ENCODE data around the gene HTRA1. TPM values are rescaled to one million over a fixed set of nuclear protein-coding genes. Genes with fewer than 3 reads are reported as not detected.

HTRA1 gene
- total and polyA plus RNA-seq, 10 donors: 18.3 to 63.7 (median 35.3) TPM

- no peaks in the 10 kb centered on the region for H3K36me3 ChIP-seq
- H3K27me3 ChIP-seq (replicated peaks in 1 of 7): peaks cover 0 to 36% (median 3%) of the 10 kb centered on the region in 7 donors
- no peak for DNase-seq
- H3K9me3 ChIP-seq: no peaks in the 10 kb centered on the region
- WGBS, 5 donors: 78 to 83% (median 80%) methylated on average over 2 of the region's 2 CpGs
- H3K4me1 ChIP-seq: peaks cover 0 to 8% (median 3%) of the 10 kb centered on the region in 6 donors
- TF ChIP-seq, protein P1, sequence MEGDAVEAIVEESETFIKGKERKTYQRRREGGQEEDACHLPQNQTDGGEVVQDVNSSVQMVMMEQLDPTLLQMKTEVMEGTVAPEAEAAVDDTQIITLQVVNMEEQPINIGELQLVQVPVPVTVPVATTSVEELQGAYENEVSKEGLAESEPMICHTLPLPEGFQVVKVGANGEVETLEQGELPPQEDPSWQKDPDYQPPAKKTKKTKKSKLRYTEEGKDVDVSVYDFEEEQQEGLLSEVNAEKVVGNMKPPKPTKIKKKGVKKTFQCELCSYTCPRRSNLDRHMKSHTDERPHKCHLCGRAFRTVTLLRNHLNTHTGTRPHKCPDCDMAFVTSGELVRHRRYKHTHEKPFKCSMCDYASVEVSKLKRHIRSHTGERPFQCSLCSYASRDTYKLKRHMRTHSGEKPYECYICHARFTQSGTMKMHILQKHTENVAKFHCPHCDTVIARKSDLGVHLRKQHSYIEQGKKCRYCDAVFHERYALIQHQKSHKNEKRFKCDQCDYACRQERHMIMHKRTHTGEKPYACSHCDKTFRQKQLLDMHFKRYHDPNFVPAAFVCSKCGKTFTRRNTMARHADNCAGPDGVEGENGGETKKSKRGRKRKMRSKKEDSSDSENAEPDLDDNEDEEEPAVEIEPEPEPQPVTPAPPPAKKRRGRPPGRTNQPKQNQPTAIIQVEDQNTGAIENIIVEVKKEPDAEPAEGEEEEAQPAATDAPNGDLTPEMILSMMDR (IDR thresholded peaks at IDR 0.05 in 8 of 11, conservative IDR thresholded peaks at IDR 0.05 in 3 of 11): no peak
- no peak for TF ChIP-seq POLR2AphosphoS5 (IDR thresholded peaks at IDR 0.05)
- no peak for TF ChIP-seq POLR2A (IDR thresholded peaks at IDR 0.05)
- H3K4me3 ChIP-seq: no peak overlapping the region
- no peak overlapping the region for H3K27ac ChIP-seq
- intact Hi-C loops (cut with DNase I; ENCODE audit: low total_unique reads): loop anchor here (10.0 kb wide), 1 partner anchor 118 kb away; the partner anchor contains the start of gene DMBT1
Measured at GRCh38 chr10:122446668-122447423, 14.5 kb upstream of the HTRA1 start.

DNA sequence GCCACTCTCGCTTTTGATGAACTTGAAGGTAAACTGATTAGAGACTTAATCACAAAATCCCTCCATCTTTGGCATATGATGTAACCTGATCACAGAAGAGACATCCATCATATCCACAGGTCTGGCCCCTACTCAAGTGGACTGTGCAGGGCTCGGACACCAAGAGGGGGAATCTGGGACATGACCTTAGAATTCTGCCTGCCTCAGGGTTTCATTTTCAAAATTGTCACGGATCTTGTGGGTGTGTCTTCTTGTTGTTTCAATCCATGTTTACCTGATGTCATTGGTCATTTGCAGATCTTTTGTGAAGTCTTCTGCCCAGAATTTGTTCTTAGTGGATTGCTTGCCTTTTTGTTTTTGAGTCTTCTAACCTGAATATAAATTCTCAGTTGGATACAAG is 12.8 kb upstream of the HTRA1 start:
- DNase-seq: no peak
- Histone ChIP-seq H3K4me1 (peaks cover 0 to 8% (median 3%) of the 10 kb centered on the region in 6 donors), H3K36me3 (no peaks in the 10 kb centered on the region), H3K27ac (no peak overlapping the region), H3K9me3 (no peaks in the 10 kb centered on the region), H3K4me3 (no peak overlapping the region), H3K27me3 (replicated peaks in 1 of 7) (peaks cover 0 to 54% (median 6%) of the 10 kb centered on the region in 7 donors)
- intact Hi-C loops (cut with DNase I; ENCODE audit: low total_unique reads): loop anchor here (10.0 kb wide), 1 partner anchor 116 kb away; the partner anchor contains the start of gene DMBT1
- TF ChIP-seq, protein P1 (IDR thresholded peaks at IDR 0.05 in 8 of 11, conservative IDR thresholded peaks at IDR 0.05 in 3 of 11): no peak
- TF ChIP-seq POLR2AphosphoS5 (IDR thresholded peaks at IDR 0.05): no peak
- TF ChIP-seq POLR2A (IDR thresholded peaks at IDR 0.05): no peak
- 80 to 91% (median 83%) methylated on average over 3 of the region's 3 CpGs for WGBS, 5 donors

DNA sequence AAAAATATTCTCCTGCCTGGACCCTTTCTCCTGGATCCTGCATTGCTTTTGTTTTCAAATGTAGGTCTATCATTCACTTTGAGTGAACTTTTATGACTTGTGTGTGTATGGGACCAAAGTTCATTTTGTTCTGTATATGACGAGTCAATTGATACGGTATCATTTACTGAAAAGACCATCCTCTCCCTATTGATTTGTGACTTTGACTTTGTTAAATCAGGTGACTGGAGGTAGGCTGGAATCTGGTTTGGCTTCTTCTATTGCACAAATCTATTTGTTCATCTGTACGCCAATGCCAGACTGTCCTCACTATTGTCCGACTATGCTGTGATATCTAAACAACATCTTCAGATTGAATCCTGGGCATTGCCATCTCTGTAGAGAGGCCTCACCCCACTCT is 12.2 kb upstream of the HTRA1 start:
- no peak for TF ChIP-seq POLR2AphosphoS5 (IDR thresholded peaks at IDR 0.05)
- Histone ChIP-seq H3K9me3 (no peaks in the 10 kb centered on the region), H3K27me3 (replicated peaks in 1 of 7) (peaks cover 0 to 58% (median 6%) of the 10 kb centered on the region in 7 donors), H3K4me1 (peaks cover 0 to 8% (median 3%) of the 10 kb centered on the region in 6 donors), H3K27ac (no peak overlapping the region), H3K4me3 (no peak overlapping the region), H3K36me3 (no peaks in the 10 kb centered on the region)
- WGBS, 5 donors: 87 to 97% (median 94%) methylated on average over 4 of the region's 4 CpGs
- intact Hi-C loops (cut with DNase I; ENCODE audit: low total_unique reads): loop anchor here (10.0 kb wide), 1 partner anchor 116 kb away; the partner anchor contains the start of gene DMBT1
- no peak for DNase-seq

DNA sequence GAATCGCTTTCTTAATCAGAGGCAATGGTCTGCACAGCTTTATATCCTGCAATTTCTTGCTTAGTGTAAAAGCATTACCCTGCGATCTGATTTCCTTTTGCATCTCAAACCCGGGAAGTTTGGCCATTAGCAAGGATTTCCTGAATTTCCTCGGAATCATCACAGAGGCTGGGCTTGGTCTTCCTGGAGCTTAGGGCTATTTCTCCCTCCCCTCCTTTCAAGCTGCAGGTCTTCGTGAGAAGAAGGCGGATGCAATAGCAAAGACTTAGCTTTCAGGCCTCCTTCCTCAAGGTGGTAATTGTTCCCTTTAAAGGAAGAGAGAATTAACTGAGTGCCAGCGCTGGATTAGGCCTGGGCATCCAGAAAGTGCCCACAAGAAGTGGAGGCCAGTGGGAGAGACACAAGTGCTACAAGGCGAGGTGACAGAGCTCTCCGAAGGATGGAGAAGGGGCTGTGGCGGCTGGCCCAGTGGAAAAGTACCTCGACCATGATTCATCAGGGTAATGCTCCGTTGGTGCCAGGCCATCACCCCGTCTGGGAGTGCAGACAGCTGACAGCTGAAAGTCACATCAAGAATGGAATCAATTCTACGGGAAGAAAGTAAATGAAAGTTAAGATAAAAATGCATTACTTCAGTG is 10.9 kb upstream of the HTRA1 start:
- no peaks in the 10 kb centered on the region for H3K36me3 ChIP-seq
- intact Hi-C loops (cut with DNase I; ENCODE audit: low total_unique reads): no loop called here
- no peak overlapping the region for H3K4me3 ChIP-seq
- H3K27me3 ChIP-seq (replicated peaks in 1 of 7): peaks cover 0 to 62% (median 6%) of the 10 kb centered on the region in 7 donors
- H3K27ac ChIP-seq: no peak overlapping the region
- H3K4me1 ChIP-seq: peaks cover 0 to 8% (median 3%) of the 10 kb centered on the region in 6 donors
- no peak for DNase-seq
- 51 to 61% (median 58%) methylated on average over 14 of the region's 14 CpGs for WGBS, 5 donors
- TF ChIP-seq POLR2AphosphoS5 (IDR thresholded peaks at IDR 0.05) (no peak), POLR2A (IDR thresholded peaks at IDR 0.05) (no peak)
- TF ChIP-seq, protein P1 (IDR thresholded peaks at IDR 0.05 in 8 of 11, conservative IDR thresholded peaks at IDR 0.05 in 3 of 11): no peak
- H3K9me3 ChIP-seq: no peaks in the 10 kb centered on the region
